Measurements from ENCODE around the gene EXOC4. TPM values are rescaled to one million over a fixed set of nuclear protein-coding genes. Genes with fewer than 3 reads are reported as not detected.

Gene EXOC4
- total RNA-seq, 1 donor from 2014 or later: 84.0 TPM

DNA sequence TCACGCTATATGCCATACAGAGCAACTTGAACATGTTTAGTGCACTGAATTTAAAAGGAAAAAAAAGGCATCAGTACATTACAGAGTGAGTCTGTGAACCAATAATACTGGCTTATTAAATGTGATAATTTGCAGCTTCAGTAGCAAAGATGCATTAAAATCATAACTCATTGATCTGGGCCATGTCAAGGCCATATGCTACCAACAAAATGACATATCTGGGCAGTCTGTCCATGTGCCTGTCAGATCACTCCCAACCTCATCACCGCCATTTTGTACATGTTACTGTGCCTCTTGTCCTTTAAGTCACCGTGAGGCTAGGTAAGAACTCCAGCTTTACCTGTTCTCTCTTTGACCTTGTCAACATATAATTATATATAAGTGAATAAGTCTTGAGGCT is 566.8 kb downstream of the EXOC4 start:
- FAIRE-seq: no peak
- no peak overlapping the region for H3K4me3 ChIP-seq (ENCODE audit: low read depth, low read length)
- TF ChIP-seq, protein P1, sequence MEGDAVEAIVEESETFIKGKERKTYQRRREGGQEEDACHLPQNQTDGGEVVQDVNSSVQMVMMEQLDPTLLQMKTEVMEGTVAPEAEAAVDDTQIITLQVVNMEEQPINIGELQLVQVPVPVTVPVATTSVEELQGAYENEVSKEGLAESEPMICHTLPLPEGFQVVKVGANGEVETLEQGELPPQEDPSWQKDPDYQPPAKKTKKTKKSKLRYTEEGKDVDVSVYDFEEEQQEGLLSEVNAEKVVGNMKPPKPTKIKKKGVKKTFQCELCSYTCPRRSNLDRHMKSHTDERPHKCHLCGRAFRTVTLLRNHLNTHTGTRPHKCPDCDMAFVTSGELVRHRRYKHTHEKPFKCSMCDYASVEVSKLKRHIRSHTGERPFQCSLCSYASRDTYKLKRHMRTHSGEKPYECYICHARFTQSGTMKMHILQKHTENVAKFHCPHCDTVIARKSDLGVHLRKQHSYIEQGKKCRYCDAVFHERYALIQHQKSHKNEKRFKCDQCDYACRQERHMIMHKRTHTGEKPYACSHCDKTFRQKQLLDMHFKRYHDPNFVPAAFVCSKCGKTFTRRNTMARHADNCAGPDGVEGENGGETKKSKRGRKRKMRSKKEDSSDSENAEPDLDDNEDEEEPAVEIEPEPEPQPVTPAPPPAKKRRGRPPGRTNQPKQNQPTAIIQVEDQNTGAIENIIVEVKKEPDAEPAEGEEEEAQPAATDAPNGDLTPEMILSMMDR (IDR thresholded peaks at IDR 0.05; ENCODE audit: insufficient read depth, low read length, severe bottlenecking): no peak
- H3K36me3 ChIP-seq (ENCODE audit: control insufficient read depth, insufficient read depth, low read length): no peaks in the 10 kb centered on the region
- DNase-seq (ENCODE audit: low read depth): no peak
- no peaks in the 10 kb centered on the region for H3K27me3 ChIP-seq (ENCODE audit: control insufficient read depth, insufficient read depth, low read length)

DNA sequence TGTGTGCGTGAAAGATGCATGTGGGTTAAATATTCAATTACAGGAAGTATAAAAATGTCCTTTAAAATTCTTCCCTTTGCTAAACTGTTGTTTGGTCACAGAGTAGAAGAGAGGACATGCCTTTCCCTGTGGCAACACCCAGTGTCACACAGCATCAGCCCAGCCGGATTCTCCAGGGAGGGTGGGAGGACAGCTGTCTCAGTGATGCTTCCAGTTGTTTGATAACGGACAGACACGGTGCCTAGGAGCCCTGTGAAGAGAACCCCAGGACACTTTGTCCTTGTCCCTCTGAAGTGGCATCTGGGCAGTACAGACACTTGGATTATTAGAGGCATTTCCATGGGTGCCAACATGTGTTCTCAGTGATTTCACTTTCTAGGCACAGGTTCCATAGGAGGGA is 567.7 kb downstream of the EXOC4 start:
- no peak for FAIRE-seq
- DNase-seq (ENCODE audit: low read depth): no peak
- TF ChIP-seq, protein P1 (IDR thresholded peaks at IDR 0.05; ENCODE audit: insufficient read depth, low read length, severe bottlenecking): no peak
- H3K4me3 ChIP-seq (ENCODE audit: low read depth, low read length): no peak overlapping the region
- H3K27me3 ChIP-seq (ENCODE audit: control insufficient read depth, insufficient read depth, low read length): no peaks in the 10 kb centered on the region
- no peaks in the 10 kb centered on the region for H3K36me3 ChIP-seq (ENCODE audit: control insufficient read depth, insufficient read depth, low read length)

DNA sequence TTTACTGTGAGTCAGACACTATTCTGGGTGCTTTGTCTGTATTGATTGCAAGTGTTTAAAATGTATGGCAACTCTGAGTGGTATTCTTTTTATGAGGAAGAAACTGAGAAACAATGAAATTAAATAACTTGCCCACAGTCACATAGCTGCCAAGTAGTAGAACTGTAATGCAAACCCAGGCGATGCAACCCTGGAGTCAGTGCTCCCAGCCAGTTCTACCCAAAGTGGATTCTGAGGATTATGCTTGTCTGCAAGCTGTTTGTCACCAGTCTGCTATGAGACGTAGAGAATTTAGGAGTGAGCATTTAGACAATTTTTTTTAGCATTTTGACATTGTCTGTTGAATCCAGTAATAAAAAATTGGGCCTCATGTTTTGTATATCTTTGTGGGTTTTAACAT is 568.3 kb downstream of the EXOC4 start:
- DNase-seq (ENCODE audit: low read depth): no peak
- no peaks in the 10 kb centered on the region for H3K27me3 ChIP-seq (ENCODE audit: control insufficient read depth, insufficient read depth, low read length)
- no peak for FAIRE-seq
- no peaks in the 10 kb centered on the region for H3K36me3 ChIP-seq (ENCODE audit: control insufficient read depth, insufficient read depth, low read length)
- H3K4me3 ChIP-seq (ENCODE audit: low read depth, low read length): no peak overlapping the region
- TF ChIP-seq, protein P1 (IDR thresholded peaks at IDR 0.05; ENCODE audit: insufficient read depth, low read length, severe bottlenecking): no peak

DNA sequence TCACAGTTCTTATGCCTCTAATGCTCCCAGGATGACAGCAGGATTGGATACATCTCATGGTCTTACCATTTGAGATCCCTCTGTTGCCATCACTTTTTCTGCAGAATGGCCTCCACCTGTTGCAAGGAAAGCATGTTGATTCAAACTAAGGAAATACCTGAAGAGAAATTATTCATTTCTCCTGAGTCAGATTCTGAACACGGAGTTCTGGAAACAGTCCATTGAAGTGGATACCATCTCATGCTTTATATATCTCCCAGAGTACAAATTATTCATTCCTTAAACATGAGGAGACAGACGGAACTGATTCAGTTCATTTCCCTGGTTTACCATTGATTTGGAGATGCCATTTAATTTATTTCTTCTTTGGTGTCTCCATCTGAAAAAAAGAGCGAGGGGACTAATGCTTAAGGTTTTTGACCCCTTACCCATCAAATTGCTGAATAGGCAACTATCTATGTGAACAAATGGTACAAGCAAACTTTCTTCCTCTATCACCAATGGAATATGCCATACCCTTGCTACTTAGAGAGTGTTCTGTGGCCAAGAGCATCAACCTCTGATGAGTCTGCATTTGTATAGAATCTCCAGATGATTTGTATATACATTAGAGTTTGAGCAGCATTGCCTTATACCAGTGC is 569.2 kb downstream of the EXOC4 start:
- Histone ChIP-seq H3K4me3 (ENCODE audit: low read depth, low read length) (no peak overlapping the region), H3K27me3 (ENCODE audit: control insufficient read depth, insufficient read depth, low read length) (no peaks in the 10 kb centered on the region), H3K36me3 (ENCODE audit: control insufficient read depth, insufficient read depth, low read length) (no peaks in the 10 kb centered on the region)
- TF ChIP-seq, protein P1 (IDR thresholded peaks at IDR 0.05; ENCODE audit: insufficient read depth, low read length, severe bottlenecking): no peak
- peak; percentile 71 for DNase-seq (ENCODE audit: low read depth)
- FAIRE-seq: no peak

DNA sequence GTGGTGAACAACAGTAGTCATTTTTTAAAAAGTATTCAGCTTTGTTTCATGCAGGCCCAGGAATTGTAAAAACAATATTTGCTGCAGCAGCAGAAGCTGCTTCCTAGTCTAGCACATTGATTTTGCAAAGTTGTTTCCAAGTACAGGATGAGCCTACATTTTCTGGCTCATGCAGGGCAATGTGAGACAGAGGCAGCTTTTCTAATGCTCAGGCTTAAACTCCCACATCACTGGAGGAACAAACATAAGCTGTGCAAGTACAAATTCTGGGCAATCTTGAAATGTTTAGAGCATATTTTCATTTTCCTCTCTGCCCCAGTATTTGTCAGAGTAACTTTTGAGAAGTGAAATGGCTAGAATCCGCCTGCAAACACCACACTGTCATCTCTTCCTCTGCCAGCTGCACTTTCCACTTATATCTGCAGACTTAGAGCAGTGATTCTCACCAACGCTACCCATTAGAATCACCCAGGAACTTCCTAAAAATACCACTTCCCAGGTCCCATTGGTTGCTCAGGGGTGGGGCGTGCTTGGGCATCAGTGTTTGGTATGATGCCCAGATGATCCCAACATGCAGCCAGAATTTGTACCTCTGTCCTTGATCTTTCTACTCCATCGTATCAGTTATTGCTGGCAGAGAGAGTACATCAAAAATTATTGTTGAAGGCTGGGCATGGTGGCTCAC is 570.1 kb downstream of the EXOC4 start:
- no peak overlapping the region for H3K4me3 ChIP-seq (ENCODE audit: low read depth, low read length)
- no peak for FAIRE-seq
- TF ChIP-seq, protein P1 (IDR thresholded peaks at IDR 0.05; ENCODE audit: insufficient read depth, low read length, severe bottlenecking): no peak
- DNase-seq (ENCODE audit: low read depth): no peak
- no peaks in the 10 kb centered on the region for H3K27me3 ChIP-seq (ENCODE audit: control insufficient read depth, insufficient read depth, low read length)
- H3K36me3 ChIP-seq (ENCODE audit: control insufficient read depth, insufficient read depth, low read length): no peaks in the 10 kb centered on the region
